ENCODE measurements around the gene STAG3.
A peak's percentile ranks its signal among the peaks of the same experiment; 100 is the strongest.

- TF ChIP-seq POLR2A (IDR thresholded peaks at IDR 0.05) = no peak
- TF ChIP-seq, protein P1, sequence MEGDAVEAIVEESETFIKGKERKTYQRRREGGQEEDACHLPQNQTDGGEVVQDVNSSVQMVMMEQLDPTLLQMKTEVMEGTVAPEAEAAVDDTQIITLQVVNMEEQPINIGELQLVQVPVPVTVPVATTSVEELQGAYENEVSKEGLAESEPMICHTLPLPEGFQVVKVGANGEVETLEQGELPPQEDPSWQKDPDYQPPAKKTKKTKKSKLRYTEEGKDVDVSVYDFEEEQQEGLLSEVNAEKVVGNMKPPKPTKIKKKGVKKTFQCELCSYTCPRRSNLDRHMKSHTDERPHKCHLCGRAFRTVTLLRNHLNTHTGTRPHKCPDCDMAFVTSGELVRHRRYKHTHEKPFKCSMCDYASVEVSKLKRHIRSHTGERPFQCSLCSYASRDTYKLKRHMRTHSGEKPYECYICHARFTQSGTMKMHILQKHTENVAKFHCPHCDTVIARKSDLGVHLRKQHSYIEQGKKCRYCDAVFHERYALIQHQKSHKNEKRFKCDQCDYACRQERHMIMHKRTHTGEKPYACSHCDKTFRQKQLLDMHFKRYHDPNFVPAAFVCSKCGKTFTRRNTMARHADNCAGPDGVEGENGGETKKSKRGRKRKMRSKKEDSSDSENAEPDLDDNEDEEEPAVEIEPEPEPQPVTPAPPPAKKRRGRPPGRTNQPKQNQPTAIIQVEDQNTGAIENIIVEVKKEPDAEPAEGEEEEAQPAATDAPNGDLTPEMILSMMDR (IDR thresholded peaks at IDR 0.05) = peak; percentile 48 to 84 (median 83)
Observed at GRCh38 chr7:100130608-100131453, 46.9 kb upstream of the STAG3 start.
